HL-60/S4 (cell line): ENCODE data around the gene SPDEF.

Experiments used
- in situ Hi-C: fragments of 300-500 bp; cut with MboI; formaldehyde crosslinking; loops from 2 replicates; pipeline ENCODE4 v1.14.3; 2022; ENCODE audit warnings: low sequenced_read_pairs

SPDEF gene

GRCh38 chr6:34517461-34517881, 38.7 kb downstream of the SPDEF start:
- in situ Hi-C loops, result no loop called here

GRCh38 chr6:34516391-34517324, 39.5 kb downstream of the SPDEF start:
- in situ Hi-C loops, result no loop called here

- in situ Hi-C loops, result no loop called here
Observed at GRCh38 chr6:34515473-34516387, 40.4 kb downstream of the SPDEF start.

GRCh38 chr6:34514593-34515472, 41.3 kb downstream of the SPDEF start:
- in situ Hi-C loops, result no loop called here

GRCh38 chr6:34514112-34514511, 42.0 kb downstream of the SPDEF start:
- in situ Hi-C loops, result no loop called here

GRCh38 chr6:34513646-34514045, 42.5 kb downstream of the SPDEF start:
- in situ Hi-C loops, result no loop called here

- in situ Hi-C loops, result no loop called here
Observed at GRCh38 chr6:34512738-34513115, 43.4 kb downstream of the SPDEF start.

GRCh38 chr6:34511915-34512737, 44.0 kb downstream of the SPDEF start:
- in situ Hi-C loops, result no loop called here

GRCh38 chr6:34511214-34511914, 44.8 kb downstream of the SPDEF start:
- in situ Hi-C loops, result no loop called here

GRCh38 chr6:34510299-34510698, 45.8 kb downstream of the SPDEF start:
- in situ Hi-C loops, result no loop called here

- in situ Hi-C loops, result no loop called here
Observed at GRCh38 chr6:34509782-34510181, 46.3 kb downstream of the SPDEF start.

GRCh38 chr6:34508425-34508824, 47.7 kb downstream of the SPDEF start:
- in situ Hi-C loops, result no loop called here

- in situ Hi-C loops, result no loop called here
Observed at GRCh38 chr6:34506718-34507117, 49.4 kb downstream of the SPDEF start.

- in situ Hi-C loops, result no loop called here
Observed at GRCh38 chr6:34497411-34497810, 58.7 kb downstream of the SPDEF start.

GRCh38 chr6:34496103-34496685, 59.9 kb downstream of the SPDEF start:
- in situ Hi-C loops, result no loop called here

GRCh38 chr6:34494973-34495372, 61.2 kb downstream of the SPDEF start:
- in situ Hi-C loops, result no loop called here

- in situ Hi-C loops, result no loop called here
Observed at GRCh38 chr6:34493344-34493743, 62.8 kb downstream of the SPDEF start.

- in situ Hi-C loops, result no loop called here
Observed at GRCh38 chr6:34491091-34491430, 65.1 kb downstream of the SPDEF start.
